CD14-positive monocyte (primary cell): ENCODE data around the gene LUC7L. TPM values are rescaled to one million over a fixed set of nuclear protein-coding genes. Genes with fewer than 3 reads are reported as not detected.

ENCODE experiments used
- DNase-seq, 3 donors: peaks; one replicate each; pipeline ENCODE4 v3.0.0-alpha.2; 2011 to 2022
- H2AFZ ChIP-seq: 2 replicates; pipeline ENCODE4 v1.6.0; 2012; ENCODE audit warnings: mild to moderate bottlenecking, low read depth, low read length, inconsistent platforms; ENCODE audit not compliant: insufficient read depth, poor library complexity, severe bottlenecking
- H3K27ac ChIP-seq, 2 donors: 1 replicate in 1 of 2; 2 replicates in 1 of 2; pipeline ENCODE4 v1.5.1; 2012 to 2013; ENCODE audit warnings: low read length in 2 of 2, control low read depth in 1 of 2, inconsistent platforms in 1 of 2, low read depth in 1 of 2, mild to moderate bottlenecking in 1 of 2
- H3K27me3 ChIP-seq, 2 donors: one replicate each; pipeline versions ENCODE4 v1.6.0 to v1.6.1; 2011 to 2013; ENCODE audit warnings: low read length in 2 of 2; ENCODE audit not compliant: control insufficient read depth in 2 of 2, insufficient read depth in 2 of 2
- H3K36me3 ChIP-seq, 2 donors: replicated peaks in 1 of 2; 1 replicate in 1 of 2; 2 replicates in 1 of 2; pipeline versions ENCODE4 v1.5.1 to v1.6.1; 2012 to 2013; ENCODE audit warnings: low read length in 2 of 2, control low read depth in 1 of 2, inconsistent platforms in 1 of 2, mild to moderate bottlenecking in 1 of 2; ENCODE audit not compliant: insufficient read depth in 2 of 2, control insufficient read depth in 1 of 2
- H3K4me1 ChIP-seq, 2 donors: 1 replicate in 1 of 2; 2 replicates in 1 of 2; pipeline versions ENCODE4 v1.5.1 to v1.6.1; 2012 to 2013; ENCODE audit warnings: low read length in 2 of 2, control low read depth in 1 of 2, inconsistent platforms in 1 of 2, mild to moderate bottlenecking in 1 of 2, moderate library complexity in 1 of 2; ENCODE audit not compliant: insufficient read depth in 2 of 2, control insufficient read depth in 1 of 2
- H3K4me2 ChIP-seq: replicated peaks from 2 replicates; pipeline ENCODE3; 2012; ENCODE audit warnings: low read length, moderate library complexity, mild to moderate bottlenecking; ENCODE audit not compliant: poor library complexity, severe bottlenecking; ENCODE audit errors: extremely low read depth
- H3K4me3 ChIP-seq, 3 experiments: fragments of 200-600 bp in 1 of 3; sonication (generic) in 1 of 3; replicated peaks in 1 of 3; 1 replicate in 2 of 3; 2 replicates in 1 of 3; pipeline ENCODE4 v1.5.1; 2011 to 2013; ENCODE audit warnings: low read length in 3 of 3, mild to moderate bottlenecking in 3 of 3, control low read depth in 2 of 3, low read depth in 2 of 3, inconsistent platforms in 1 of 3, moderate library complexity in 1 of 3
- H3K79me2 ChIP-seq: 2 replicates; pipeline ENCODE4 v1.6.0; 2012; ENCODE audit warnings: mild to moderate bottlenecking, control low read depth, inconsistent platforms, low read length, moderate library complexity; ENCODE audit not compliant: insufficient read depth
- H3K9ac ChIP-seq: 2 replicates; pipeline ENCODE4 v1.6.0; 2017; ENCODE audit warnings: low read length, mild to moderate bottlenecking; ENCODE audit not compliant: insufficient read depth, poor library complexity, severe bottlenecking
- H3K9me3 ChIP-seq, 2 donors: replicated peaks in 1 of 2; 1 replicate in 1 of 2; 2 replicates in 1 of 2; pipeline versions ENCODE4 v1.5.1 to v1.6.1; 2012 to 2013; ENCODE audit warnings: low read length in 2 of 2, control low read depth in 1 of 2; ENCODE audit not compliant: control insufficient read depth in 1 of 2, insufficient read depth in 1 of 2
- H4K20me1 ChIP-seq: 2 replicates; pipeline ENCODE4 v1.6.0; 2012; ENCODE audit warnings: mild to moderate bottlenecking, low read length, control low read depth, moderate library complexity; ENCODE audit not compliant: insufficient read depth
- H3K27ac Mint-ChIP-seq, 7 donors: one replicate each; pipeline ENCODE4 v1.8.0; 2020; ENCODE audit warnings: mild to moderate bottlenecking in 7 of 7, mixed read lengths in 7 of 7, moderate library complexity in 6 of 7, inconsistent platforms in 2 of 7
- H3K27me3 Mint-ChIP-seq, 3 donors: one replicate each; pipeline ENCODE4 v1.8.0; 2021 to 2022; ENCODE audit warnings: low read depth in 3 of 3, mild to moderate bottlenecking in 3 of 3, mixed read lengths in 3 of 3, moderate library complexity in 3 of 3, inconsistent platforms in 1 of 3
- H3K36me3 Mint-ChIP-seq, 2 donors: one replicate each; pipeline ENCODE4 v1.8.0; 2020; ENCODE audit warnings: mixed read lengths in 2 of 2, inconsistent platforms in 1 of 2, mild to moderate bottlenecking in 1 of 2
- H3K4me1 Mint-ChIP-seq: one replicate; pipeline ENCODE4 v1.8.0; 2020; ENCODE audit warnings: mild to moderate bottlenecking, mixed read lengths
- H3K4me3 Mint-ChIP-seq, 2 donors: one replicate each; pipeline ENCODE4 v1.8.0; 2020; ENCODE audit warnings: mild to moderate bottlenecking in 2 of 2, mixed read lengths in 2 of 2, moderate library complexity in 1 of 2
- H3K9me3 Mint-ChIP-seq, 7 donors: one replicate each; pipeline ENCODE4 v1.8.0; 2020 to 2022; ENCODE audit warnings: mixed read lengths in 7 of 7, mild to moderate bottlenecking in 6 of 7, moderate library complexity in 6 of 7, inconsistent platforms in 2 of 7
- WGBS: methylation state at CpG from one replicate; pipeline ENCODE4 v1.1.5; 2013; ENCODE audit warnings: missing lambda C conversion rate; ENCODE audit not compliant: insufficient coverage; 5-methylcytosine and 5-hydroxymethylcytosine counted together
- intact Hi-C, 2 donors: fragments of 100-400 bp; cut with micrococcal nuclease; formaldehyde crosslinking; loops; one replicate each; pipeline versions ENCODE4 v1.15.0 to v1.15.1; 2023
- polyA plus RNA-seq, 3 donors: library from polyadenylated mRNA; depleted of rRNA in 1 of 3; unstranded in 2 of 3; stranded (reverse) in 1 of 3; fragments of 300-500 nt in 2 of 3; fragments of >200 nt in 1 of 3; fragmentation: Illumina TruSeq in 2 of 3; gene quantifications; 1 replicate in 2 of 3; 2 replicates in 1 of 3; pipeline ENCODE4 v1.2.3, GENCODE V29; 2012 to 2021
- TF ChIP-seq, protein P1 (sequence below): fragments of 200-600 bp; IDR thresholded peaks from one replicate; pipeline ENCODE4 v1.8.0; 2022; ENCODE audit warnings: antibody characterized with exemption, mild to moderate bottlenecking

The LUC7L gene
- polyA plus RNA-seq, 3 donors, result 4.0 to 109 (median 4.6) TPM

DNA sequence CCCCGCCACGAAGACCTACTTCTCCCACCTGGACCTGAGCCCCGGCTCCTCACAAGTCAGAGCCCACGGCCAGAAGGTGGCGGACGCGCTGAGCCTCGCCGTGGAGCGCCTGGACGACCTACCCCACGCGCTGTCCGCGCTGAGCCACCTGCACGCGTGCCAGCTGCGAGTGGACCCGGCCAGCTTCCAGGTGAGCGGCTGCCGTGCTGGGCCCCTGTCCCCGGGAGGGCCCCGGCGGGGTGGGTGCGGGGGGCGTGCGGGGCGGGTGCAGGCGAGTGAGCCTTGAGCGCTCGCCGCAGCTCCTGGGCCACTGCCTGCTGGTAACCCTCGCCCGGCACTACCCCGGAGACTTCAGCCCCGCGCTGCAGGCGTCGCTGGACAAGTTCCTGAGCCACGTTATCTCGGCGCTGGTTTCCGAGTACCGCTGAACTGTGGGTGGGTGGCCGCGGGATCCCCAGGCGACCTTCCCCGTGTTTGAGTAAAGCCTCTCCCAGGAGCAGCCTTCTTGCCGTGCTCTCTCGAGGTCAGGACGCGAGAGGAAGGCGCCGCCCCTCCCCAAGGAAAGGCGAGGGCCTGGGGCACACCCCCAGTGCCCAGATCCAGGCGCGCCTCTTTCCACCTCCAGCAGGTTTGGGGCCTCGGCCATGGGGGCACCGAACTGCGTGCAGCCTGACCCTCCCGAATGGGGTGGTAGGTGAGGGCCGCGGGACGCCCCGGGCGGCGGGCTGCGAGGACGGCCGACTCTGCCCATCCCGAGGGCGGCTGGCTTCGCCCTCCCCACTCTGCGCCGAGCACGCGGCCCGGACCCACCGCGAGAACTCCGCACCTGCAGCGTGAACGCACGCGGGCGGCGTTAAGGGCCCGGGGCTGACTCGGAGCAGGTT is 48.3 kb downstream of the LUC7L start:
- peaks cover 7% of the 10 kb centered on the region for H3K4me1 Mint-ChIP-seq
- peaks cover 0 to 6% (median 3%) of the 10 kb centered on the region in 7 donors for H3K9me3 Mint-ChIP-seq
- TF ChIP-seq, protein P1, sequence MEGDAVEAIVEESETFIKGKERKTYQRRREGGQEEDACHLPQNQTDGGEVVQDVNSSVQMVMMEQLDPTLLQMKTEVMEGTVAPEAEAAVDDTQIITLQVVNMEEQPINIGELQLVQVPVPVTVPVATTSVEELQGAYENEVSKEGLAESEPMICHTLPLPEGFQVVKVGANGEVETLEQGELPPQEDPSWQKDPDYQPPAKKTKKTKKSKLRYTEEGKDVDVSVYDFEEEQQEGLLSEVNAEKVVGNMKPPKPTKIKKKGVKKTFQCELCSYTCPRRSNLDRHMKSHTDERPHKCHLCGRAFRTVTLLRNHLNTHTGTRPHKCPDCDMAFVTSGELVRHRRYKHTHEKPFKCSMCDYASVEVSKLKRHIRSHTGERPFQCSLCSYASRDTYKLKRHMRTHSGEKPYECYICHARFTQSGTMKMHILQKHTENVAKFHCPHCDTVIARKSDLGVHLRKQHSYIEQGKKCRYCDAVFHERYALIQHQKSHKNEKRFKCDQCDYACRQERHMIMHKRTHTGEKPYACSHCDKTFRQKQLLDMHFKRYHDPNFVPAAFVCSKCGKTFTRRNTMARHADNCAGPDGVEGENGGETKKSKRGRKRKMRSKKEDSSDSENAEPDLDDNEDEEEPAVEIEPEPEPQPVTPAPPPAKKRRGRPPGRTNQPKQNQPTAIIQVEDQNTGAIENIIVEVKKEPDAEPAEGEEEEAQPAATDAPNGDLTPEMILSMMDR, result no peak
- H3K79me2 ChIP-seq, result no peaks in the 10 kb centered on the region
- no peak overlapping the region for H3K27ac ChIP-seq
- peak; percentile 51 to 66 (median 59) for DNase-seq
- intact Hi-C loops, result loop anchor here (1.0 kb wide), 1 partner anchor 74 kb away; no protein-coding TSS in a partner anchor
- no peak overlapping the region for H3K27ac Mint-ChIP-seq
- peak overlapping the region in 1 of 2 donors; percentile 63 for H3K4me3 Mint-ChIP-seq
- no peaks in the 10 kb centered on the region for H4K20me1 ChIP-seq
- peaks cover 36 to 52% (median 43%) of the 10 kb centered on the region in 3 donors for H3K27me3 Mint-ChIP-seq
- peaks cover 29 to 46% of the 10 kb centered on the region in 2 donors for H3K27me3 ChIP-seq
- no peak overlapping the region for H3K9ac ChIP-seq
- peaks cover 9 to 13% of the 10 kb centered on the region in 2 donors for H3K36me3 Mint-ChIP-seq
- H3K4me2 ChIP-seq, result peak overlapping the region; percentile 56
- WGBS, result 1% methylated on average over 83 of the region's 89 CpGs
- peaks cover 0 to 4% of the 10 kb centered on the region in 2 donors for H3K9me3 ChIP-seq
- H3K4me1 ChIP-seq, result peaks cover 8 to 17% of the 10 kb centered on the region in 2 donors
- H2AFZ ChIP-seq, result peak overlapping the region; percentile 37
- peak overlapping the region in 1 of 3 experiments; percentile 50 for H3K4me3 ChIP-seq
- H3K36me3 ChIP-seq, result no peaks in the 10 kb centered on the region

DNA sequence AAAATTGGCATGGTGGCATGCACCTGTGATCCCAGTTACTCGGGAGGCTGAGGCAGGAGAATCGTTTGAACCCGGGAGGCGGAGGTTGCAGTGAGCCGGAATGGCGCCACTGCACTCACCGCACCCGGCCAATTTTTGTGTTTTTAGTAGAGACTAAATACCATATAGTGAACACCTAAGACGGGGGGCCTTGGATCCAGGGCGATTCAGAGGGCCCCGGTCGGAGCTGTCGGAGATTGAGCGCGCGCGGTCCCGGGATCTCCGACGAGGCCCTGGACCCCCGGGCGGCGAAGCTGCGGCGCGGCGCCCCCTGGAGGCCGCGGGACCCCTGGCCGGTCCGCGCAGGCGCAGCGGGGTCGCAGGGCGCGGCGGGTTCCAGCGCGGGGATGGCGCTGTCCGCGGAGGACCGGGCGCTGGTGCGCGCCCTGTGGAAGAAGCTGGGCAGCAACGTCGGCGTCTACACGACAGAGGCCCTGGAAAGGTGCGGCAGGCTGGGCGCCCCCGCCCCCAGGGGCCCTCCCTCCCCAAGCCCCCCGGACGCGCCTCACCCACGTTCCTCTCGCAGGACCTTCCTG is 49.1 kb downstream of the LUC7L start, which contains the start of gene HBQ1:
Gene HBQ1, plus strand, starts transcription at position 359 of the 575 bp plus-strand sequence. Its CDS starts 28 bp downstream, at position 387.
- Mint-ChIP-seq H3K9me3 (peaks cover 0 to 11% (median 3%) of the 10 kb centered on the region in 7 donors), H3K27ac (no peak within 1 kb of the TSS), H3K4me3 (peak within 1 kb of the TSS in 1 of 2 donors; percentile 80), H3K36me3 (peaks cover 2 to 6% of the 10 kb centered on the region in 2 donors), H3K27me3 (peaks cover 41 to 60% (median 50%) of the 10 kb centered on the region in 3 donors), H3K4me1 (peaks cover 8% of the 10 kb centered on the region)
- Histone ChIP-seq H3K9me3 (peaks cover 0 to 8% of the 10 kb centered on the region in 2 donors), H3K4me1 (peaks cover 8 to 17% of the 10 kb centered on the region in 2 donors), H2AFZ (peak within 1 kb of the TSS; percentile 37), H3K4me3 (peak within 1 kb of the TSS in 1 of 3 experiments; percentile 50), H4K20me1 (no peaks in the 10 kb centered on the region), H3K36me3 (no peaks in the 10 kb centered on the region), H3K9ac (no peak within 1 kb of the TSS), H3K79me2 (no peaks in the 10 kb centered on the region), H3K27me3 (peaks cover 32 to 52% of the 10 kb centered on the region in 2 donors), H3K27ac (no peak within 1 kb of the TSS), H3K4me2 (peak within 1 kb of the TSS; percentile 56)
- TF ChIP-seq, protein P1, result no peak
- no peak for DNase-seq
- intact Hi-C loops, result no loop called here
- WGBS, result 3% methylated on average over 47 of the region's 59 CpGs
